GM20000 (cell line): ENCODE results near the gene WWOX.

Source experiments
- DNase-seq: peaks from one replicate; pipeline ENCODE4 v3.0.0; 2012; ENCODE audit warnings: low spot score
- TF ChIP-seq, protein P1 (sequence below): IDR thresholded peaks from 2 replicates; pipeline ENCODE4 v1.5.1; 2012; ENCODE audit warnings: mild to moderate bottlenecking, control low read depth; ENCODE audit errors: extremely low read depth, missing control alignments

WWOX gene

DNA sequence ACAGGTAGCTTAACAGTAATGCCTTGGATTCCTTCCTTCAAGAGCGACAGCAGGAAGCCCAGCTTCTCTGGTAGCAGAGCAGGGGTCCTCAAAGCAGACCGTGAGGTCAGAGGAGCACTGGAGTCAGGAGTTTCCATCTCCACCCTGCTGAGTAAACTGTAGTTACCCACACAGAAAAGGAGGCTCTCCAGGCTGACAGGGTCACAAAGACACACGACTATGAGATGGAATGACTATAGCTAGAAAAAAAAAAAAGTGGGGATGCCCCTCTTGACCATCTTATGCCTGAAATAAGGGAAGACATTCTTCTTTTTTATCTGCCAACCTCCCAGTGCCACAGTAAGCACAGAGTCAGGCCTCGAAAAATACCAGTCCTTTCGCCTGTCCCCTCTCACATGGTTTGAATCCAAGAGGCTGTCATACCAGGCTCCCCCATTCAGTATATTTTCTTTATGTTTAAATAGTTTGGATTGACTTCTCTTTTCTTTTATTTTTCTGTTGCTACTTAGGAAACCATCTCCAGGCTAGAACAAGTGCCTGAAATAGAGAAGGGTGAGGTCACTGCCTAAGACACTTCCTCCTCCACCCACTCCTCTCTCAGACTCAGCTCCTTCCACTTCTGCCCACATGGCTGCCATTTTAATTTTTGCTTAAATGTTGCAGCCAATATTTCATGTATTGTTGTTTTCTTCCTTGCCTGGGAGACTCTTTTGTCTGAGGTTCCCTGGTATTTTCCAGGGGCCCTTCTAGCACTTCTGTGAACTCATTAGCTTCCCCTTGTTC is 793.7 kb downstream of the WWOX start:
- TF ChIP-seq, protein P1, sequence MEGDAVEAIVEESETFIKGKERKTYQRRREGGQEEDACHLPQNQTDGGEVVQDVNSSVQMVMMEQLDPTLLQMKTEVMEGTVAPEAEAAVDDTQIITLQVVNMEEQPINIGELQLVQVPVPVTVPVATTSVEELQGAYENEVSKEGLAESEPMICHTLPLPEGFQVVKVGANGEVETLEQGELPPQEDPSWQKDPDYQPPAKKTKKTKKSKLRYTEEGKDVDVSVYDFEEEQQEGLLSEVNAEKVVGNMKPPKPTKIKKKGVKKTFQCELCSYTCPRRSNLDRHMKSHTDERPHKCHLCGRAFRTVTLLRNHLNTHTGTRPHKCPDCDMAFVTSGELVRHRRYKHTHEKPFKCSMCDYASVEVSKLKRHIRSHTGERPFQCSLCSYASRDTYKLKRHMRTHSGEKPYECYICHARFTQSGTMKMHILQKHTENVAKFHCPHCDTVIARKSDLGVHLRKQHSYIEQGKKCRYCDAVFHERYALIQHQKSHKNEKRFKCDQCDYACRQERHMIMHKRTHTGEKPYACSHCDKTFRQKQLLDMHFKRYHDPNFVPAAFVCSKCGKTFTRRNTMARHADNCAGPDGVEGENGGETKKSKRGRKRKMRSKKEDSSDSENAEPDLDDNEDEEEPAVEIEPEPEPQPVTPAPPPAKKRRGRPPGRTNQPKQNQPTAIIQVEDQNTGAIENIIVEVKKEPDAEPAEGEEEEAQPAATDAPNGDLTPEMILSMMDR: no peak
- DNase-seq: peak; percentile 13

DNA sequence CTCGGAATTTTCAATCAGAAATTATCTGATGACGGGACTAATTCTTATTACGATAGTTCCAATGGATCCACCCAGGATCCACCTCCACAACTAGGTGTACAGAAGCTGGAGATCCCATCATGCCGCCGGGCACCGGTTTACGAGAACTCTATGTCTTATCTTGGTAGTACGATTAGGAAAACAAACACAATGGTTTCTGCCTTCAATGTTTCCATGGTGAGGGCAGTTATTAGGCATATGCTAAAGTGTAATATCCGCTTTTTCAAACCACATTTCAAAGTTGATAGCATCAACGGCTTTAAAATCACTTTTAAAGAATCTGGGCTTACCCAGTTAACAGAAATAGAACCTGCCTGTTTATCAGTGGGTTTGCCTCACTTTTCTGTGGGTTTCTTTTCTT is 795.4 kb downstream of the WWOX start:
- TF ChIP-seq, protein P1: no peak
- no peak for DNase-seq

DNA sequence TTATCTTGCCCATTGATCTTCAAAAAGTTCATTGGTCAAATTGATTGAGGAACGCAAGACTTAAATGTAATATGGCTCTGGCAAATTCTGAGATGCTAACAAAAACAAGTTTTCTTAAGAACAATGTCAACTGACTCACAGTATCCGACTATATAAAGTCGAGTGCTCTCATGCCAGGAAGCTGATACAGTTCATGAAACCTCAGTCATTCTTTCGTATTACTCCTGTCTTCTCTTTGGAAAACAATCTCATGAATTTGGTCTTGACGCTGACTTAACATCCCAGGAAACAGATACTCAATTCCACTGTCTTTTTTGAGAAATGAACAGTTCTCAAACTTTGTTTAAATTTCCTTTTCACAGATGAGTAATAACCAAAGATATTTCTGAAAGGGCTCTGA is 796.2 kb downstream of the WWOX start:
- TF ChIP-seq, protein P1: no peak
- no peak for DNase-seq

DNA sequence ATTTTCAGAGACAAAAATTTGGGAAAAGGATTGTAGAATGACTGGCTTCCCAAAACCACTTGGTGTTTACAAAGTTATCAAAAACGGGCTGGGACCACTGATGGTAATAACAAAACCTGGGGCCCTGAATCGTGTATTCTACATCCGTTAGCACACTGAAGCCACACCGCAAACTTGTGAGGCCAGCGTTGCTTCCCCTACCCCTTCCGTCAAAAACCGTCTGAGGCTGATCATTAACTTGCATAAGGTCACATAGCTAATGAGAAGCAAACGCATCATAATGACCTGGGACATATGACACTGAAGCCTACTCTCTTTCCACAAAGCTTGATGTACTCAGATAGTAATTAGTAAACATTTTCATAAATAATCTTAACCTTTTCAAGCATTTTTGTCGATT is 796.8 kb downstream of the WWOX start:
- TF ChIP-seq, protein P1: no peak
- DNase-seq: no peak

DNA sequence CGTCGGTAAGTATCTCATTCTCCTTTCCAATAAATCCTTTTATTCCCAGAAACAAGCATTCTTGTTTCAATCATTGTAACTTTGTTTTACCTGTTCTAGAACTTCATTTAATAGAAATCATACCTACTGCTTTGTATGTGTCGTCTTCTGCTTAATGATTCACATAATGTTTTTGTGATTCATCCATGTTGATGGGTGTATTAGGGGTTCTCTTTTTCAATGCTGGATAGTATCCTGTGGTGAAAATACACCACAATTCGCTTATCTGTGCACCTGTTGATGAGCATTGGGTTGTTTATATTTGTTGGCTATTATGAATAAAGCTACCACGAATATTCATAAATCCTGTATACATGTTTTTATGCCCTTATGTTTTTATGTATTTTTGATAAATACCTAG is 797.8 kb downstream of the WWOX start:
- TF ChIP-seq, protein P1: no peak
- no peak for DNase-seq

DNA sequence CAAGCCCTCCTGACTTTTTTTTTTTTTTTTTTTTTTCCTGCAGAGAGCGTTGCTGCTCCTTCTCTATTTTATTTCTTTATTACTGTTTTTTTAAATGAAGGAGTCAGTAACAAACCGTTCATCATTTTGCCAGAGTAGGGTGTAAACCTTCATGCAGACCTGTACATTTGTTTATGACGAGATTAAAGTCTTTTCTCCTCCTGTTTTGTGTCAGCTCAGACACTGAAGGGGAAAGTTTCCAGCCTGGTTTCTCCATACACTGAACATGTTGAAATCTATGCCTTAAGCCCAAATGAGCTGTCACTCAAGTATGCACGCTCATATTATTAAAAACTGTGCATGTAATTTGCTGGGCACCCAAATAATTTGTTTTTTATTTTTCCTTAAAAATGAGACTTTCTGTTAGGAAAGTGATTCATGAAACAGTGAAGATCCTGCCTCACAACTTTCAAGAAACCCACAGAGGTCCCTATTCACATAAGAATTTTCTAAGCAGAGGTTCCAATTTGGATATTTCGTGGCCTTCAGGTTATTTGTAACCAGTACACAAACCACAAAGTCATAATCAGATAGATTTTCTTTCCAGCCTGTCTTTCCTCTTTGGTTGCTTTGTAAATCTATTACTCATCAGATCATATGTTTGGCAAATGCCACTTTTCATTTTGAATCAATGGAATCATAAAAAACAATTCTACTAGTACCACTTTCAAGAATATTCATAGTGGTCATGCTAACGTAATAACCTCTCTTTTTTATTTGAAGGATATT is 800.8 kb downstream of the WWOX start:
- no peak for DNase-seq
- TF ChIP-seq, protein P1: no peak

DNA sequence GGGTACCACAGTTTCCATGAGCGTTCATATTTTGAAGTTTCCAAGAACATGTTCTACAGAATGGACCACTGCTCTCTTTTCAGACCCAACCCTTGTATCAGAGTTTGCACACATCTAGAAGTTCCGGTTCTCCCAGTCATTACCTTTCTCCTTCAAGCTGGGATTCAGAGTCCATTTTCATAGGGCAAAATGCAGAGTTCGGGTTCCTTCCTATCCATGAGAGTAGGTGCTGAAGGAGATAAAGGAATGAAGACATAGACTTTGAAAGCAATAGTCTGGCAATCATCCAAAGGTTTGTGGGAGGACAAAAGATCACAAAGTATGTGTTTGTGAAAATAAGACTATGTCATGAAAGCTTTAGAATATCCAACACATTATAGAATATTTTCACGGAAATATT is 801.5 kb downstream of the WWOX start:
- TF ChIP-seq, protein P1: no peak

More for the DNA sequence above, 801.5 kb downstream of the WWOX start:
- DNase-seq: no peak
